RWPE2 (cell line): ENCODE results near the gene NR2F1-AS1.

Experiments used
- ATAC-seq: fragments of 200-7000 bp; cut with Tn5 transposase; 3 replicates; pipeline ENCODE4 v1.9.1; 2021; ENCODE audit warnings: low read depth
- DNase-seq: peaks from one replicate; pipeline ENCODE4 v3.0.0-alpha.2; 2020; ENCODE audit warnings: low spot score
- H3K27ac ChIP-seq: fragments of 450-650 bp; 2 replicates; pipeline ENCODE4 v1.5.1; 2017; ENCODE audit warnings: mild to moderate bottlenecking; ENCODE audit not compliant: poor library complexity, severe bottlenecking
- H3K27me3 ChIP-seq: fragments of 250-450 bp; sonication (Bioruptor Pico); 2 replicates; pipeline ENCODE4 v1.5.1; 2021; ENCODE audit warnings: mild to moderate bottlenecking, moderate library complexity; ENCODE audit not compliant: insufficient read depth, poor library complexity, severe bottlenecking
- H3K36me3 ChIP-seq: fragments of 250-450 bp; sonication (Bioruptor Pico); 2 replicates; pipeline ENCODE4 v1.5.1; 2020; ENCODE audit warnings: low read depth, mild to moderate bottlenecking, moderate library complexity
- H3K4me1 ChIP-seq: fragments of 250-450 bp; sonication (Bioruptor Pico); 2 replicates; pipeline ENCODE4 v1.5.1; 2021; ENCODE audit warnings: mild to moderate bottlenecking, moderate library complexity; ENCODE audit not compliant: insufficient read depth, poor library complexity, severe bottlenecking
- H3K4me3 ChIP-seq: fragments of 250-450 bp; sonication (Bioruptor Pico); 2 replicates; pipeline ENCODE4 v1.5.1; 2021; ENCODE audit warnings: mild to moderate bottlenecking, moderate library complexity; ENCODE audit not compliant: severe bottlenecking
- H3K9me3 ChIP-seq: fragments of 250-450 bp; sonication (Bioruptor Pico); 2 replicates; pipeline ENCODE4 v1.5.1; 2021; ENCODE audit warnings: mild to moderate bottlenecking, moderate library complexity; ENCODE audit not compliant: severe bottlenecking
- TF ChIP-seq, protein P1 (sequence below): fragments of 450-650 bp; IDR thresholded peaks from one replicate; pipeline ENCODE4 v1.5.1; 2017; ENCODE audit warnings: mild to moderate bottlenecking, moderate library complexity; ENCODE audit not compliant: poor library complexity, severe bottlenecking

NR2F1-AS1 gene

DNA sequence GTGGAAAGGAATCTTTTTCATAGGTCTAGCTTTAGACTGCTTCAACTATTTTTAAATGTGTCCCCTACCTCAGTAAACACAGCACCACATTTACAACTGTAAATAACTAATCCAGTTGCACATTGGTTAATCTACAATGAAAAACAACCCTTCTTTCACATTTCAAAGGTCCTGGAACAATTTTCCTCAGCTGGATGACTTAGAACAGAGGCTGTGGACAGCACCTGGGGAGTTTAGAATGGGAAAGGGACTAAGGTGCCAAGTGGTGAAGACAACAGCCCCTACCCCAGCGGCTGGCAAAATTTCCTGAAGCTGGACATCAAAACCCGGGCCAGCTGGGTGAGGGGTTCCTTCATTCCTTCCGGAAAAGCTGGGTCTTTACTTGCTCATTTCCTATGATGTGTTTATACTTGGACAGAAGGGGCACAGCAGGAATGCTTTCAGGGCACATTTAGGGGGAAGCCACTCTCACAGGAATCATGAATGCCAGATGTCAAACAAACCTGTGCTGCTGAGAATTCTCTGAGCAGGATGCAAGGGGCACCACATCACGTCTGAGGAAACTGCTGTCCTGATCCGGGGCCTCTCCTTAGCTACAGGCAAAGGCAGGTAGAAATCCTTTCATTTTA lies 158.3 kb downstream of the NR2F1-AS1 start:
- TF ChIP-seq, protein P1, sequence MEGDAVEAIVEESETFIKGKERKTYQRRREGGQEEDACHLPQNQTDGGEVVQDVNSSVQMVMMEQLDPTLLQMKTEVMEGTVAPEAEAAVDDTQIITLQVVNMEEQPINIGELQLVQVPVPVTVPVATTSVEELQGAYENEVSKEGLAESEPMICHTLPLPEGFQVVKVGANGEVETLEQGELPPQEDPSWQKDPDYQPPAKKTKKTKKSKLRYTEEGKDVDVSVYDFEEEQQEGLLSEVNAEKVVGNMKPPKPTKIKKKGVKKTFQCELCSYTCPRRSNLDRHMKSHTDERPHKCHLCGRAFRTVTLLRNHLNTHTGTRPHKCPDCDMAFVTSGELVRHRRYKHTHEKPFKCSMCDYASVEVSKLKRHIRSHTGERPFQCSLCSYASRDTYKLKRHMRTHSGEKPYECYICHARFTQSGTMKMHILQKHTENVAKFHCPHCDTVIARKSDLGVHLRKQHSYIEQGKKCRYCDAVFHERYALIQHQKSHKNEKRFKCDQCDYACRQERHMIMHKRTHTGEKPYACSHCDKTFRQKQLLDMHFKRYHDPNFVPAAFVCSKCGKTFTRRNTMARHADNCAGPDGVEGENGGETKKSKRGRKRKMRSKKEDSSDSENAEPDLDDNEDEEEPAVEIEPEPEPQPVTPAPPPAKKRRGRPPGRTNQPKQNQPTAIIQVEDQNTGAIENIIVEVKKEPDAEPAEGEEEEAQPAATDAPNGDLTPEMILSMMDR: no peak
- no peak overlapping the region for H3K27ac ChIP-seq

DNA sequence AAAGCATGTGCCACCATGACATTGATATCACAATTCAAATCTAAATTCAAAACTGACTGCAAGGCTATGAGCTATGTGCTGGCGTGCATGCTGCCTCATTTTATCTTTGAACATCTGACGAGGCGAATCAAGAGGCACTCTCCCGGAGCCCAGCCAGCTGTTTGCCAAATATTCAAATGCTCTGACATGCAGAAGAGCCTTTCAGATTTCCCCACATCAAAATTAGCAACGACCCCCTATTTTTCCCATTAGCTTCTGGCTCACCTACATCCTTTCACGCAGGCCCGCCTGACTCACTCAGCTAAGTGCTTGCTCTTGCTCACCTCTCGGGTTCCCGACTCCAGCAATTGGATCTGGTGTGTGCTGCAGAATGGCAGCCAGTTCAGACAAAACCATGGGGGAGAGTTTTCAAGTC lies 159.0 kb downstream of the NR2F1-AS1 start:
- H3K9me3 ChIP-seq: no peaks in the 10 kb centered on the region
- H3K4me1 ChIP-seq: no peaks in the 10 kb centered on the region
- TF ChIP-seq, protein P1: no peak
- H3K27me3 ChIP-seq: no peaks in the 10 kb centered on the region
- ATAC-seq (no peak), DNase-seq (no peak)
- no peaks in the 10 kb centered on the region for H3K36me3 ChIP-seq
- no peak overlapping the region for H3K4me3 ChIP-seq
- H3K27ac ChIP-seq: no peak overlapping the region

More for the DNA sequence above, 158.3 kb downstream of the NR2F1-AS1 start:
- no peaks in the 10 kb centered on the region for H3K4me1 ChIP-seq
- H3K4me3 ChIP-seq: no peak overlapping the region
- H3K36me3 ChIP-seq: no peaks in the 10 kb centered on the region
- ATAC-seq (no peak), DNase-seq (no peak)
- H3K27me3 ChIP-seq: no peaks in the 10 kb centered on the region
- H3K9me3 ChIP-seq: no peaks in the 10 kb centered on the region

DNA sequence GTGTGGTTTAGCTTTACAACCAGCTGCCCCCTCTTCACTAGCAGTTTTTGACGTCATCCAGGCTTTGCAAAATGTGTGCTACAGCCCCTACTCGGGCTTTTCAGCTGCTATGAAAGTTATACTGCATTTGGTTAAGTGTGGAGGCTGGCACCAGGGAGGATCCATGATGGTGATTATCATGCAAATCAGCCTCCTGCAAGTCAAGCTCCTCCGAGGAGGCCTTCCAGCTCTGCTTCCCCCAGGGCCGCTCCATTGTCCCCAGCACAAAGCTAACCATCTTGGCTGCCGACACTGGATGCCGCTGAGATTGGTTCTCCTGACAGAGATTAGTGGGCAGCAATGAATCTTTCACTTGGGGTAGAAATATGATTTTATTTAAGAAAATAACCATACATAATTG lies 159.6 kb downstream of the NR2F1-AS1 start:
- TF ChIP-seq, protein P1: no peak
- Histone ChIP-seq H3K27me3 (no peaks in the 10 kb centered on the region), H3K9me3 (no peaks in the 10 kb centered on the region), H3K36me3 (no peaks in the 10 kb centered on the region), H3K4me3 (no peak overlapping the region), H3K27ac (no peak overlapping the region), H3K4me1 (no peaks in the 10 kb centered on the region)
- DNase-seq (no peak), ATAC-seq (no peak)

DNA sequence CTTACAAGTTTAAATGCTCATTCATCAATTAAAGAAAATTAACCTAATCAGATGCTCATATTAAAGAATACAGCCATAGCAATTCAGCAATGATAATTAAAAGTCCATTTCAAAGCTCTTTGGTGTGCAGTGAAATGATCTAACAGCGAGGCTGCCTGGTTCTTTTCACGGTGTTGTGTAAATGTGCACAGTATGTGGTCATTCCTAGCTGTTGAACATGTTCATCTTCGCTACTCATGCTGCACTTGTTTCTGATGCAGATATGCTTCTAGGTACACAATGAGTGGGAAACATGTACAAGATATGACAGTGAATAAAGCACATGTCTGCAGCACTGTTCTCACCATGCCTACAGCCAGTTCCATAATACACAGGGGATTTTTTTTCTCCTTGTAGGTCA lies 163.5 kb downstream of the NR2F1-AS1 start:
- no peak overlapping the region for H3K27ac ChIP-seq
- ATAC-seq (no peak), DNase-seq (no peak)
- H3K4me3 ChIP-seq: no peak overlapping the region
- H3K27me3 ChIP-seq: no peaks in the 10 kb centered on the region
- H3K4me1 ChIP-seq: no peaks in the 10 kb centered on the region
- no peaks in the 10 kb centered on the region for H3K9me3 ChIP-seq
- TF ChIP-seq, protein P1: no peak
- no peaks in the 10 kb centered on the region for H3K36me3 ChIP-seq

DNA sequence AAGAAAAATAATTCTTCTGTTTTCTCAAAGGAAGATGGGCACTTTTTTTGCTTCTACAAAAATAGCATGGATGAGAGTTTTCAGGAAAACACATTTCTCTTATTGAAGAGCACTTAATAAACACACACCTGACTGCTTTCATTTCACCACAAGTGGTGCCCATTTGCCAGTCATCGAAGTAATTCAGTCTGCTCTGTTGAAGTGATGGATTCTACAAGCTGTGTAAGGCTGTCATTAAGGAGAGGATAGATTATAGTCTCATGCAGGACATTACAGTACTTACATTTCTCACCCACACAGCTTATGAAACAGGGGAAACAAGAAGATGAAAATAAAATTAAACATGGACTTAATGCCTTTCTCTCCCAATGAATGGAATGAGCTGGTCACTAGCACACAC lies 165.2 kb downstream of the NR2F1-AS1 start:
- no peak overlapping the region for H3K4me3 ChIP-seq
- no peak overlapping the region for H3K27ac ChIP-seq
- no peaks in the 10 kb centered on the region for H3K36me3 ChIP-seq
- DNase-seq (no peak), ATAC-seq (no peak)
- TF ChIP-seq, protein P1: no peak
- H3K4me1 ChIP-seq: no peaks in the 10 kb centered on the region
- no peaks in the 10 kb centered on the region for H3K27me3 ChIP-seq
- H3K9me3 ChIP-seq: no peaks in the 10 kb centered on the region
